ENCODE results near the gene HPF1.
"Not testable (repeated sequence)": the region's sequence is repeated elsewhere in the genome, so short reads cannot be mapped to it uniquely, and the experiment has no call there.

Gene HPF1

GRCh38 chr4:169757575-169758184 lies at the start of gene HPF1:
Gene HPF1, minus strand, starts transcription at chr4:169757944. Its CDS starts 67 bp downstream, at chr4:169757877.
- peak; percentile 89 to 90 for DNase-seq

- not testable (repeated sequence) for DNase-seq
These were observed 49.0 kb upstream of the HPF1 start for GRCh38 chr4:169806770-169807169.

GRCh38 chr4:169803413-169803812 lies 45.7 kb upstream of the HPF1 start:
- no peak for DNase-seq

GRCh38 chr4:169802873-169803272 lies 45.1 kb upstream of the HPF1 start:
- peak; percentile 51 to 76 for DNase-seq

- DNase-seq = no peak
These were observed 42.8 kb upstream of the HPF1 start for GRCh38 chr4:169800541-169800940.

GRCh38 chr4:169799260-169799659 lies 41.5 kb upstream of the HPF1 start:
- DNase-seq = no peak

- no peak for DNase-seq
These were observed 37.8 kb upstream of the HPF1 start for GRCh38 chr4:169795585-169795984.

- DNase-seq = peak; percentile 81 to 90
These were observed 33.9 kb upstream of the HPF1 start for GRCh38 chr4:169791527-169792156.

- no peak for DNase-seq
These were observed 33.3 kb upstream of the HPF1 start for GRCh38 chr4:169791062-169791461.

- DNase-seq = no peak
These were observed 17.0 kb upstream of the HPF1 start for GRCh38 chr4:169774466-169775445.

- no peak for DNase-seq
These were observed 16.1 kb upstream of the HPF1 start for GRCh38 chr4:169773889-169774288.

GRCh38 chr4:169771556-169772080 lies 13.9 kb upstream of the HPF1 start:
- not testable (repeated sequence) for DNase-seq

GRCh38 chr4:169770416-169770815 lies 12.7 kb upstream of the HPF1 start:
- no peak for DNase-seq

- no peak for DNase-seq
These were observed 10.6 kb upstream of the HPF1 start for GRCh38 chr4:169768385-169768784.

- no peak for DNase-seq
These were observed 9.0 kb upstream of the HPF1 start for GRCh38 chr4:169766741-169767140.

GRCh38 chr4:169765835-169766234 lies 8.1 kb upstream of the HPF1 start:
- no peak for DNase-seq

- no peak for DNase-seq
These were observed 4.1 kb upstream of the HPF1 start for GRCh38 chr4:169761846-169762245.

- DNase-seq = no peak
These were observed 738 bp upstream of the HPF1 start for GRCh38 chr4:169758401-169758962.

- DNase-seq = peak; percentile 20 to 26
These were observed 671 bp downstream of the HPF1 start for GRCh38 chr4:169756971-169757574.

- DNase-seq = no peak
These were observed 12.5 kb downstream of the HPF1 start for GRCh38 chr4:169745291-169745690.

- DNase-seq = no peak
These were observed 13.1 kb downstream of the HPF1 start for GRCh38 chr4:169744601-169745000.

- no peak for DNase-seq
These were observed 16.2 kb downstream of the HPF1 start for GRCh38 chr4:169741569-169741968.

GRCh38 chr4:169738604-169739003 lies 19.1 kb downstream of the HPF1 start:
- DNase-seq = not testable (repeated sequence)

Data from Kasumi-1 (cell line).